ENCODE data around the gene GNLY.

The GNLY gene

DNA sequence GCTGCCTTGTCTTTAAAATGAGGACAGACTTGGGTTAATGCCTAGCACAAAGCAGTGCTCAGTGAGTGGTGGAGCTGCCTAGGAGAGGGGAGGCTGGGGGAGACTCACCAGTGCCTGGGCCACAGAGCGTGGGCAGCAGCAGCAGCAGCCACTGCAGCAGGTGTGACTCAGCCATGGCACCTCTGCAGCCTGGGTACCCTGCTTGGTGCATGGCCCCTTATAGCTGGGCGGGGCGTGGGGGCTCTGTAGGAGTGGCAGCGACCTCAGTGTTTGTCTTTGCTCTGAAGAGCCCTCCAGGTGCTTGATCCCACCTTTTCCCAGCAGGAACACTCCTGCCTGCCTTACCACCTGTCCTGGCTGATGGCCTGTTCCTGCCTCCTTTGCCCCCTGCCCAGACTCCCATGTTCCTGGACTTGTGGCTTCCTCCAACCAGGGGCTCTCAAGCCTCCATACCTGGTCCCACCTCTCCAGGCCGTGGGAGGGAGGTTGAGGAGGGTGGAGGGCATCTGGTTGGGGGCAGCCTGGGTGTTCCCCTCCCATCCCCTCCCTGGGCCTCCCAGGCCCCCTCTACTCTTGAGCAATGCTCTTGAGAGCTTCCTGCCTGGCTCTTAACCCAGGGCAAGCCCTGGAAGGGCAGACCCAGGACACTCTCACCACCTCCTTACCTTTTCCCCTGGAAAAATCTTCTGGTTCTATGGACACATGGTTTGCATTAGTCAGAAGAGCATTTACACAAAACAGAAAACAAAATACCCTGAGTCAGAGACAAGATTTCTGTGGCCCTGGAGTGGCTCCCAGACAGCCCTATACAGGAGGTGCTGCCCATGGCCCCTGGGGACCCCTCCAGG lies 25.9 kb upstream of the GNLY start, which contains the start of gene SFTPB:
Gene SFTPB, minus strand, starts transcription at position 191 of the 848 bp plus-strand sequence. Its CDS starts 16 bp downstream, at position 175.
- TF ChIP-seq EP300 (IDR thresholded peaks at IDR 0.05; ENCODE audit: borderline replicate concordance) = no peak
- no peak for TF ChIP-seq REST (IDR thresholded peaks at IDR 0.05; ENCODE audit: low read depth)
- no peak for TF ChIP-seq MAX (IDR thresholded peaks at IDR 0.05)
- TF ChIP-seq TEAD4 (IDR thresholded peaks at IDR 0.05) = no peak
- no peak for TF ChIP-seq NFIC (IDR thresholded peaks at IDR 0.05)
- TF ChIP-seq ZBTB7A (IDR thresholded peaks at IDR 0.05; ENCODE audit: low read depth) = no peak
- TF ChIP-seq YY1 (IDR thresholded peaks at IDR 0.05; ENCODE audit: low read depth) = no peak
- no peak for TF ChIP-seq TCF12 (IDR thresholded peaks at IDR 0.05; ENCODE audit: low read depth)
- no peak for TF ChIP-seq CREB1 (IDR thresholded peaks at IDR 0.05; ENCODE audit: low read depth)
- TF ChIP-seq, protein P1, sequence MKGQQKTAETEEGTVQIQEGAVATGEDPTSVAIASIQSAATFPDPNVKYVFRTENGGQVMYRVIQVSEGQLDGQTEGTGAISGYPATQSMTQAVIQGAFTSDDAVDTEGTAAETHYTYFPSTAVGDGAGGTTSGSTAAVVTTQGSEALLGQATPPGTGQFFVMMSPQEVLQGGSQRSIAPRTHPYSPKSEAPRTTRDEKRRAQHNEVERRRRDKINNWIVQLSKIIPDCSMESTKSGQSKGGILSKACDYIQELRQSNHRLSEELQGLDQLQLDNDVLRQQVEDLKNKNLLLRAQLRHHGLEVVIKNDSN (IDR thresholded peaks at IDR 0.05) = no peak
- no peak for TF ChIP-seq TAF1 (IDR thresholded peaks at IDR 0.05; ENCODE audit: low read depth)
- TF ChIP-seq FOXM1 (IDR thresholded peaks at IDR 0.05; ENCODE audit: borderline replicate concordance, low read depth) = no peak
- TF ChIP-seq CEBPB (IDR thresholded peaks at IDR 0.05) = no peak
- TF ChIP-seq RAD21 (IDR thresholded peaks at IDR 0.05; ENCODE audit: low read depth) = no peak
- TF ChIP-seq EGR1 (IDR thresholded peaks at IDR 0.05) = no peak

GRCh38 chr2:85668857-85669142 lies 25.4 kb upstream of the GNLY start:
- TF ChIP-seq TEAD4 (IDR thresholded peaks at IDR 0.05) = no peak
- TF ChIP-seq EGR1 (IDR thresholded peaks at IDR 0.05) = no peak
- no peak for TF ChIP-seq RAD21 (IDR thresholded peaks at IDR 0.05; ENCODE audit: low read depth)

GRCh38 chr2:85669549-85669948 lies 24.6 kb upstream of the GNLY start:
- no peak for TF ChIP-seq FOXM1 (IDR thresholded peaks at IDR 0.05; ENCODE audit: borderline replicate concordance, low read depth)
- TF ChIP-seq NFIC (IDR thresholded peaks at IDR 0.05) = no peak

- TF ChIP-seq, protein P1 (IDR thresholded peaks at IDR 0.05) = no peak
- no peak for TF ChIP-seq YY1 (IDR thresholded peaks at IDR 0.05; ENCODE audit: low read depth)
- no peak for TF ChIP-seq RAD21 (IDR thresholded peaks at IDR 0.05; ENCODE audit: low read depth)
Observed at GRCh38 chr2:85672456-85672855, 21.7 kb upstream of the GNLY start.

DNA sequence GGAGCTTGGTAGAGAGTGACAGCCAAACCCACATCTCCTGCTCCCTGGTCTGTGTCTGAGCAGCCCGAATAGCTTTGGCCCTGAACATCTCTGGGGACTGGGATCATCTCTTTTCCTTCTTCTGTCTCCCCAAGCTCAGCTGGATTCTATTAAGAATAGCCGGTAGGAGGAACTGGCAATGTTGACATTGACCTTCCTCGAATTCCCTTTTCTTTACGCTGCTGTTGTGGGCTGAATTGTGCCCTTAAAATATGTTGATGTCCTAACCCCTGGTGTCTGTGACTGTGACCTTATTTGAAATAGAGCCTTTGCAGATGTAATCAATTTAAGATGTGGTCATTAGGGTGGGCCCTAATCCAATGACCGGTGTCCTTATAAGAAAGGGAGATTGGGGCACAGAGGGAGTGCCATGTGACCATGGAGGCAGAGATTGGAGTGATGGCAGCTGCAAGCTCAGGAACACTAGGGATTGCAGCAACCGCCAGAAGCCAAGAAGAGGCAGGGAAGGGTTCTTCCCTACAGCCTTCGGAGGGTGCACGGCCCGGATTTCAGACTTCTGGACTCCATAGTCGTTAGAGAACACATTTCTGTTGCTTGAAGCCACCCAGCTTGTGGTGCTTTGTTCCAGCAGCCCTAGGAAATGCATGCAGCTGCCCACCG lies 20.3 kb upstream of the GNLY start:
- TF ChIP-seq ZBTB7A (IDR thresholded peaks at IDR 0.05; ENCODE audit: low read depth) (no peak), NFIC (IDR thresholded peaks at IDR 0.05) (no peak), CREB1 (IDR thresholded peaks at IDR 0.05; ENCODE audit: low read depth) (no peak), TEAD4 (IDR thresholded peaks at IDR 0.05) (no peak), MAX (IDR thresholded peaks at IDR 0.05) (no peak), YY1 (IDR thresholded peaks at IDR 0.05; ENCODE audit: low read depth) (no peak), TAF1 (IDR thresholded peaks at IDR 0.05; ENCODE audit: low read depth) (no peak), REST (IDR thresholded peaks at IDR 0.05; ENCODE audit: low read depth) (no peak), TCF12 (IDR thresholded peaks at IDR 0.05; ENCODE audit: low read depth) (no peak), EGR1 (IDR thresholded peaks at IDR 0.05) (no peak), CEBPB (IDR thresholded peaks at IDR 0.05) (no peak), FOXM1 (IDR thresholded peaks at IDR 0.05; ENCODE audit: borderline replicate concordance, low read depth) (no peak)

GRCh38 chr2:85674417-85674816 lies 19.7 kb upstream of the GNLY start:
- TF ChIP-seq EGR1 (IDR thresholded peaks at IDR 0.05) (no peak), EP300 (IDR thresholded peaks at IDR 0.05; ENCODE audit: borderline replicate concordance) (no peak), CREB1 (IDR thresholded peaks at IDR 0.05; ENCODE audit: low read depth) (no peak), ZBTB7A (IDR thresholded peaks at IDR 0.05; ENCODE audit: low read depth) (no peak), NFIC (IDR thresholded peaks at IDR 0.05) (no peak), TAF1 (IDR thresholded peaks at IDR 0.05; ENCODE audit: low read depth) (no peak), TCF12 (IDR thresholded peaks at IDR 0.05; ENCODE audit: low read depth) (no peak), FOXM1 (IDR thresholded peaks at IDR 0.05; ENCODE audit: borderline replicate concordance, low read depth) (no peak), CEBPB (IDR thresholded peaks at IDR 0.05) (no peak), YY1 (IDR thresholded peaks at IDR 0.05; ENCODE audit: low read depth) (no peak), REST (IDR thresholded peaks at IDR 0.05; ENCODE audit: low read depth) (no peak), RAD21 (IDR thresholded peaks at IDR 0.05; ENCODE audit: low read depth) (no peak), TEAD4 (IDR thresholded peaks at IDR 0.05) (no peak), MAX (IDR thresholded peaks at IDR 0.05) (no peak)
- TF ChIP-seq, protein P1 (IDR thresholded peaks at IDR 0.05) = no peak

All from Ishikawa (cell line).